ENCODE data around the gene MAST2. TPM values are rescaled to one million over a fixed set of nuclear protein-coding genes. Genes with fewer than 3 reads are reported as not detected.

MAST2 gene
- total and polyA plus RNA-seq, 2 of the 13 experiments (the other 11 are each of a cell fraction or from before 2014, with no cell fraction given) = 15.3 to 23.0 TPM

GRCh38 chr1:46036894-46037839, 233.8 kb downstream of the MAST2 start:
- Histone ChIP-seq H3K36me3 (replicated peaks in 1 of 2; ENCODE audit: control insufficient read depth in 1 of 2, insufficient read depth in 2 of 2, low read length in 2 of 2) (peaks cover 3 to 8% of the 10 kb centered on the region in 2 experiments; a peak in 4 of 5 replicates), H3K4me2 (ENCODE audit: low read depth, low read length) (no peak overlapping the region), H3K4me3 (replicated peaks in 1 of 3; ENCODE audit: insufficient read depth in 1 of 3, low read depth in 2 of 3, low read length in 3 of 3) (no peak overlapping the region), H3K9me3 (ENCODE audit: low read length) (no peaks in the 10 kb centered on the region), H3K4me1 (ENCODE audit: insufficient read depth, low read length) (no peaks in the 10 kb centered on the region), H3K27ac (ENCODE audit: extremely low read length, insufficient read depth, low read length) (no peak overlapping the region), H2AFZ (ENCODE audit: low read length) (no peak overlapping the region), H4K20me1 (ENCODE audit: insufficient read depth, low read length) (no peaks in the 10 kb centered on the region), H3K79me2 (ENCODE audit: insufficient read depth, low read length) (no peaks in the 10 kb centered on the region), H3K9ac (ENCODE audit: insufficient read depth, low read depth, low read length) (no peak overlapping the region), H3K27me3 (ENCODE audit: control insufficient read depth in 1 of 2, insufficient read depth in 2 of 2, low read length in 2 of 2) (no peaks in the 10 kb centered on the region; a peak in 1 of 5 replicates)
- in situ Hi-C loops (cut with HindIII; ENCODE audit: extremely low pct_ligation_motif_present, low pct_unique_long_range_greater_than_20kb) = loop anchor here (5.0 kb wide), 2 partner anchors 140 to 185 kb away; partner anchors contain the start of genes P3R3URF and TSPAN1
- CTCF ChIA-PET (ENCODE audit: low intra/inter-chr PET ratio, low total read pairs) = interaction anchor here (0.8 to 5.2 kb wide), 3 partner anchors 139 to 186 kb away, joined by 3 to 88 read pairs (median 21); partner anchors contain the start of gene P3R3URF
- peak; percentile 55 for DNase-seq (ENCODE audit: low spot score)
- TSS peak; percentile 21 for BruUV-seq (replicated peaks)
- intact Hi-C loops (cut with micrococcal nuclease; ENCODE audit: unreplicated experiment) = loop anchor here (1.0 kb wide), 2 partner anchors 142 to 186 kb away; no protein-coding TSS in a partner anchor
- peak; percentile 73 for ATAC-seq
- POLR2A ChIA-PET = no interaction called here
- 32% methylated on average over 10 of the region's 11 CpGs for WGBS (ENCODE audit: low lambda C conversion rate)
- peak; percentile 70 for FAIRE-seq
- peak; percentile 60; the same call in 1 of the 2 replicates for TF ChIP-seq SALL1 (CRISPR knock-in tag; IDR thresholded peaks at IDR 0.05)
- no peak for TF ChIP-seq ZNF563 (CRISPR knock-in tag; IDR thresholded peaks at IDR 0.05)
- TF ChIP-seq YY1 (IDR thresholded peaks at IDR 0.05; ENCODE audit: insufficient read depth, insufficient replicate concordance, low read depth, low read length) = no peak
- TF ChIP-seq TSC22D2 (CRISPR knock-in tag; IDR thresholded peaks at IDR 0.05; ENCODE audit: borderline replicate concordance) = no peak
- 0 out of 3 replicates have a peak, but pooled peaks have one; percentile 17 for TF ChIP-seq MXI1 (IDR thresholded peaks at IDR 0.05; ENCODE audit: borderline replicate concordance, low read depth, low read length)
- no peak for TF ChIP-seq ELK4 (CRISPR knock-in tag; IDR thresholded peaks at IDR 0.05; ENCODE audit: borderline replicate concordance)
- TF ChIP-seq ZNF605 (CRISPR knock-in tag; IDR thresholded peaks at IDR 0.05) = no peak
- 0 out of 2 replicates have a peak, but pooled peaks have one; percentile 30 for TF ChIP-seq SMAD3 (CRISPR knock-in tag; IDR thresholded peaks at IDR 0.05)
- TF ChIP-seq ZNF207 (IDR thresholded peaks at IDR 0.05; ENCODE audit: borderline replicate concordance) = no peak
- TF ChIP-seq NONO (IDR thresholded peaks at IDR 0.05) = no peak
- peak; percentile 42; the same call in 1 of the 2 replicates for TF ChIP-seq NONO (CRISPR knock-in tag; conservative IDR thresholded peaks at IDR 0.05)
- no peak for TF ChIP-seq CERS6 (CRISPR knock-in tag; IDR thresholded peaks at IDR 0.05)
- no peak for TF ChIP-seq ZZZ3 (CRISPR knock-in tag; IDR thresholded peaks at IDR 0.05; ENCODE audit: borderline replicate concordance)
- TF ChIP-seq MXD3 (CRISPR knock-in tag; IDR thresholded peaks at IDR 0.05) = no peak
- TF ChIP-seq PTBP1 (IDR thresholded peaks at IDR 0.05; ENCODE audit: low read depth, low read length, poor library complexity, severe bottlenecking) = no peak
- TF ChIP-seq MLLT10 (CRISPR knock-in tag; IDR thresholded peaks at IDR 0.05) = no peak
- no peak for TF ChIP-seq ZNF382 (CRISPR knock-in tag; IDR thresholded peaks at IDR 0.05; ENCODE audit: borderline replicate concordance)
- TF ChIP-seq ZNF878 (CRISPR knock-in tag; IDR thresholded peaks at IDR 0.05) = no peak
- peak; percentile 92 for TF ChIP-seq RAD21 (CRISPR knock-in tag; IDR thresholded peaks at IDR 0.05)
- no peak for TF ChIP-seq ZNF317 (CRISPR knock-in tag; IDR thresholded peaks at IDR 0.05)

Measured in HepG2 (cell line).